ENCODE results near the gene UBASH3B.

UBASH3B gene

GRCh38 chr11:122791836-122792235 lies 136.3 kb downstream of the UBASH3B start:
- H3K9me3 ChIP-seq = no peaks in the 10 kb centered on the region
- no peak for DNase-seq

GRCh38 chr11:122793515-122793914 lies 138.0 kb downstream of the UBASH3B start:
- H3K27me3 ChIP-seq = peaks cover 5% of the 10 kb centered on the region; the same call in 1 of the 2 replicates
- H3K36me3 ChIP-seq = no peaks in the 10 kb centered on the region
- no peaks in the 10 kb centered on the region for H3K4me1 ChIP-seq
- no peak for DNase-seq
- no peak overlapping the region for H3K4me3 ChIP-seq (ENCODE audit: low read depth, low read length)
- no peaks in the 10 kb centered on the region for H3K9me3 ChIP-seq
- TF ChIP-seq CTCF (IDR thresholded peaks at IDR 0.05; ENCODE audit: low read depth, low read length) = no peak

More at GRCh38 chr11:122791836-122792235, 136.3 kb downstream of the UBASH3B start:
- H3K36me3 ChIP-seq = no peaks in the 10 kb centered on the region
- H3K4me3 ChIP-seq (ENCODE audit: low read depth, low read length) = no peak overlapping the region
- TF ChIP-seq CTCF (IDR thresholded peaks at IDR 0.05; ENCODE audit: low read depth, low read length) = no peak
- H3K4me1 ChIP-seq = no peaks in the 10 kb centered on the region
- H3K27me3 ChIP-seq = peaks cover 15% of the 10 kb centered on the region; the same call in 1 of the 2 replicates

- Histone ChIP-seq H3K36me3 (no peaks in the 10 kb centered on the region), H3K27me3 (peaks cover 5% of the 10 kb centered on the region; the same call in 1 of the 2 replicates), H3K9me3 (no peaks in the 10 kb centered on the region), H3K4me3 (ENCODE audit: low read depth, low read length) (no peak overlapping the region), H3K4me1 (no peaks in the 10 kb centered on the region)
- DNase-seq = no peak
- no peak for TF ChIP-seq CTCF (IDR thresholded peaks at IDR 0.05; ENCODE audit: low read depth, low read length)
These were observed 139.8 kb downstream of the UBASH3B start for GRCh38 chr11:122795307-122795706.

- TF ChIP-seq CTCF (IDR thresholded peaks at IDR 0.05; ENCODE audit: low read depth, low read length) = peak; percentile 86
- H3K9me3 ChIP-seq = no peaks in the 10 kb centered on the region
These were observed 140.7 kb downstream of the UBASH3B start for GRCh38 chr11:122796128-122796717.

GRCh38 chr11:122797651-122798050 lies 142.1 kb downstream of the UBASH3B start:
- H3K36me3 ChIP-seq = no peaks in the 10 kb centered on the region

More at GRCh38 chr11:122796128-122796717, 140.7 kb downstream of the UBASH3B start:
- peak; percentile 56 for DNase-seq
- H3K27me3 ChIP-seq = peaks cover 5% of the 10 kb centered on the region
- H3K36me3 ChIP-seq = no peaks in the 10 kb centered on the region
- H3K4me3 ChIP-seq (ENCODE audit: low read depth, low read length) = no peak overlapping the region
- no peaks in the 10 kb centered on the region for H3K4me1 ChIP-seq

More at GRCh38 chr11:122797651-122798050, 142.1 kb downstream of the UBASH3B start:
- no peak for DNase-seq
- Histone ChIP-seq H3K4me3 (ENCODE audit: low read depth, low read length) (no peak overlapping the region), H3K9me3 (no peaks in the 10 kb centered on the region), H3K27me3 (peaks cover 5% of the 10 kb centered on the region), H3K4me1 (no peaks in the 10 kb centered on the region)
- TF ChIP-seq CTCF (IDR thresholded peaks at IDR 0.05; ENCODE audit: low read depth, low read length) = no peak

All from BE2C (cell line).